ENCODE data around the gene PSMA5. TPM values are rescaled to one million over a fixed set of nuclear protein-coding genes. Genes with fewer than 3 reads are reported as not detected.
"Not testable (repeated sequence)": the region's sequence is repeated elsewhere in the genome, so short reads cannot be mapped to it uniquely, and the experiment has no call there.

PSMA5 gene
- total RNA-seq, 1 experiment from 2014 or later: 97.8 TPM

DNA sequence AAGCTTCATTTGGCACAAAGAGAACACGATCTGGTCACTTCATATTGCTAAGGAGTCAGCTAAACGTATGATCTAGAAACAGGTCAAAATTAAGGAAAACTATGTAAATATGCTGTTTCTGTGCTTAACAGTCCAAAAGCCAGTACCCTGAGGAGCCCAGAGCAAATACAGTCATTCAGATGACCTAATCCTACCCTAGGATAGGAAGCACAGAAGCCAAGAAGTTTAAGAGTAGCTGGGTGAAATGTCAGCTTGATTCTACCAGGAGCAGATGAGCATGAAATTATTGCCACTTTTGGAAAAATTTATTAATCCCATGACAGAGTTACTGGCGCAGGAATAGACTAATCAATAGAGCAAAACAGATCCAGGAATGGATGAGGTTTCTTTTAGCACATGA, 46.8 kb downstream of the PSMA5 start:
- no peak for DNase-seq
- H3K27ac Mint-ChIP-seq (ENCODE audit: unreplicated experiment): no peak overlapping the region
- Histone ChIP-seq H3K36me3 (ENCODE audit: control insufficient read depth, insufficient read depth, low read length) (no peaks in the 10 kb centered on the region), H3K4me1 (peaks cover 13% of the 10 kb centered on the region), H3K4me3 (ENCODE audit: low read depth, low read length) (no peak overlapping the region), H3K27me3 (replicated peaks; ENCODE audit: control insufficient read depth, insufficient read depth, low read length) (no peaks in the 10 kb centered on the region), H3K9me3 (no peaks in the 10 kb centered on the region)
- ChIA-PET POLR2A (no interaction called here), CTCF (no interaction called here)
- no peaks in the 10 kb centered on the region for H3K27me3 Mint-ChIP-seq (ENCODE audit: insufficient read depth, unreplicated experiment)
- H3K36me3 Mint-ChIP-seq (ENCODE audit: insufficient read depth, unreplicated experiment): no peaks in the 10 kb centered on the region
- H3K4me1 Mint-ChIP-seq (ENCODE audit: low read depth, unreplicated experiment): peaks cover 13% of the 10 kb centered on the region
- H3K9me3 Mint-ChIP-seq (ENCODE audit: unreplicated experiment): no peaks in the 10 kb centered on the region
- intact Hi-C loops (cut with micrococcal nuclease; ENCODE audit: unreplicated experiment): no loop called here
- TF ChIP-seq CTCF (IDR thresholded peaks at IDR 0.05; ENCODE audit: insufficient read depth in 1 of 2, low read depth in 1 of 2, low read length in 1 of 2, severe bottlenecking in 1 of 2, unreplicated experiment in 1 of 2): no peak
- no peak overlapping the region for H3K4me3 Mint-ChIP-seq (ENCODE audit: unreplicated experiment)
- BruUV-seq (replicated peaks): no TSS peak

GRCh38 chr1:109377698-109378097, 48.5 kb downstream of the PSMA5 start:
- Mint-ChIP-seq H3K36me3 (ENCODE audit: insufficient read depth, unreplicated experiment) (no peaks in the 10 kb centered on the region), H3K9me3 (ENCODE audit: unreplicated experiment) (no peaks in the 10 kb centered on the region), H3K4me3 (ENCODE audit: unreplicated experiment) (no peak overlapping the region), H3K27me3 (ENCODE audit: insufficient read depth, unreplicated experiment) (no peaks in the 10 kb centered on the region), H3K27ac (ENCODE audit: unreplicated experiment) (no peak overlapping the region), H3K4me1 (ENCODE audit: low read depth, unreplicated experiment) (peaks cover 7% of the 10 kb centered on the region)
- peaks cover 11% of the 10 kb centered on the region for H3K4me1 ChIP-seq
- no TSS peak for BruUV-seq (replicated peaks)
- no peak for DNase-seq
- intact Hi-C loops (cut with micrococcal nuclease; ENCODE audit: unreplicated experiment): no loop called here
- H3K4me3 ChIP-seq (ENCODE audit: low read depth, low read length): no peak overlapping the region
- H3K27me3 ChIP-seq (replicated peaks; ENCODE audit: control insufficient read depth, insufficient read depth, low read length): no peaks in the 10 kb centered on the region
- ChIA-PET CTCF (no interaction called here), POLR2A (no interaction called here)
- no peaks in the 10 kb centered on the region for H3K9me3 ChIP-seq
- no peaks in the 10 kb centered on the region for H3K36me3 ChIP-seq (ENCODE audit: control insufficient read depth, insufficient read depth, low read length)
- TF ChIP-seq CTCF (IDR thresholded peaks at IDR 0.05; ENCODE audit: insufficient read depth in 1 of 2, low read depth in 1 of 2, low read length in 1 of 2, severe bottlenecking in 1 of 2, unreplicated experiment in 1 of 2): no peak

DNA sequence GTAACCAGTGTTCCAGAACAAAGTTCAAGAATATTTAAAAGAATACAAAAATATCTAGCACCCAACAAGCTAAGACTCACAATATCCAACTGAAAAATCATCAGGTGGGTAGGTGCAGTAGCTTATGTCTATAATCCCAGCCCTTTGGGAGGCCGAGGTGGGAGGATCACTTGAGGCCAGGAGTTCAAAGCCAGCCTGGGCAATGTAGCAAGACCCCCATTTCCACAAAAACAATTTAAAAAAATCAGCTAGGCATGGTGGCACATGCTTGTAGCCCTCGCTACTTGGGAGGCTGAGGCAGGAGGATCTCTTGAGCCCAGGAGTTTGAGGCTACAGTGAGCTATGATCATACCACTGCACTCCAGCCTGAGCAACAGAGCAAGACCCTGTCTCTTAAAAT, 52.6 kb downstream of the PSMA5 start:
- H3K36me3 Mint-ChIP-seq (ENCODE audit: insufficient read depth, unreplicated experiment); BruUV-seq (replicated peaks); H3K9me3 Mint-ChIP-seq (ENCODE audit: unreplicated experiment); H3K27me3 ChIP-seq (replicated peaks; ENCODE audit: control insufficient read depth, insufficient read depth, low read length); H3K9me3 ChIP-seq; CTCF ChIA-PET; DNase-seq; H3K36me3 ChIP-seq (ENCODE audit: control insufficient read depth, insufficient read depth, low read length); H3K4me3 ChIP-seq (ENCODE audit: low read depth, low read length); H3K27me3 Mint-ChIP-seq (ENCODE audit: insufficient read depth, unreplicated experiment); H3K4me3 Mint-ChIP-seq (ENCODE audit: unreplicated experiment); H3K4me1 Mint-ChIP-seq (ENCODE audit: low read depth, unreplicated experiment); H3K27ac Mint-ChIP-seq (ENCODE audit: unreplicated experiment); POLR2A ChIA-PET: not testable (repeated sequence)
- peaks cover 31% of the 10 kb centered on the region for H3K4me1 ChIP-seq
- intact Hi-C loops (cut with micrococcal nuclease; ENCODE audit: unreplicated experiment): loop anchor here (1.0 kb wide), 1 partner anchor 25 kb away; no protein-coding TSS in a partner anchor

- Histone ChIP-seq H3K4me1 (peaks cover 31% of the 10 kb centered on the region), H3K9me3 (no peaks in the 10 kb centered on the region), H3K27me3 (replicated peaks; ENCODE audit: control insufficient read depth, insufficient read depth, low read length) (no peaks in the 10 kb centered on the region), H3K4me3 (ENCODE audit: low read depth, low read length) (no peak overlapping the region), H3K36me3 (ENCODE audit: control insufficient read depth, insufficient read depth, low read length) (no peaks in the 10 kb centered on the region)
- BruUV-seq (replicated peaks): no TSS peak
- peak; percentile 15 to 38 for DNase-seq
- Mint-ChIP-seq H3K9me3 (ENCODE audit: unreplicated experiment) (no peaks in the 10 kb centered on the region), H3K4me1 (ENCODE audit: low read depth, unreplicated experiment) (peaks cover 7% of the 10 kb centered on the region), H3K27ac (ENCODE audit: unreplicated experiment) (peak overlapping the region; percentile 49), H3K27me3 (ENCODE audit: insufficient read depth, unreplicated experiment) (no peaks in the 10 kb centered on the region), H3K4me3 (ENCODE audit: unreplicated experiment) (peak overlapping the region; percentile 25), H3K36me3 (ENCODE audit: insufficient read depth, unreplicated experiment) (peaks cover 6% of the 10 kb centered on the region)
- intact Hi-C loops (cut with micrococcal nuclease; ENCODE audit: unreplicated experiment): loop anchor here (1.0 kb wide), 1 partner anchor 25 kb away; no protein-coding TSS in a partner anchor
- POLR2A ChIA-PET: no interaction called here
- CTCF ChIA-PET: no interaction called here
- TF ChIP-seq CTCF (IDR thresholded peaks at IDR 0.05; ENCODE audit: insufficient read depth in 1 of 2, low read depth in 1 of 2, low read length in 1 of 2, severe bottlenecking in 1 of 2, unreplicated experiment in 1 of 2): no peak
Observed at GRCh38 chr1:109373126-109373525, 53.1 kb downstream of the PSMA5 start.

Data from Caco-2 (cell line).